SU-DHL-6 (cell line): ENCODE data around the gene ADD1.

ENCODE experiments used
- EZH2phosphoT487 ChIP-seq: fragments of 200-600 bp; sonication (generic), shearing (Covaris generic); conservative IDR thresholded peaks from 2 replicates; pipeline ENCODE4 v1.6.1; 2018; ENCODE audit warnings: mild to moderate bottlenecking, antibody characterized with exemption, low read length, moderate library complexity, mixed read lengths
- TF ChIP-seq, protein P1 (sequence below): fragments of 200-600 bp; sonication (generic); IDR thresholded peaks from one replicate; pipeline ENCODE4 v1.5.1; 2017; ENCODE audit warnings: antibody characterized with exemption, mild to moderate bottlenecking, low read length, moderate library complexity; ENCODE audit not compliant: insufficient read depth, poor library complexity, severe bottlenecking

DNA sequence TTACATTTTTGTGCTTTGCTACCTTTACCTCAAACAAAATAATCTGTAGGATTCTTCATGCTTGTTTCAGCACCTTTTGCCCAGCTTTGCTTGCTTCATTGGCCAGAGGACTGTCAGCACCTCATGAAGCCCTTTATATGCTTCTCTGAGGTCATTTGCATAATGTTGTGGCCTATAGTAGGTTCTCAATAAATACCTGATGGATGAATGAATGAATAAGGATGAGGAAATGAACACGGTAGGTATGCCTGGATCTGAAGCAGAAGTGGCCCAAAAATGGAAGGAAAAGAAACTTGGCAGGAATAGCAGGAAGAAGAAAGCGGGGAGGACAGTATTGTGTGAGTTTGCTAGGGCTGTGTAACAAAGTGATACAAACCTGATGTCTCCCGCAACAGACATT is 127.6 kb downstream of the ADD1 start:
- TF ChIP-seq, protein P1, sequence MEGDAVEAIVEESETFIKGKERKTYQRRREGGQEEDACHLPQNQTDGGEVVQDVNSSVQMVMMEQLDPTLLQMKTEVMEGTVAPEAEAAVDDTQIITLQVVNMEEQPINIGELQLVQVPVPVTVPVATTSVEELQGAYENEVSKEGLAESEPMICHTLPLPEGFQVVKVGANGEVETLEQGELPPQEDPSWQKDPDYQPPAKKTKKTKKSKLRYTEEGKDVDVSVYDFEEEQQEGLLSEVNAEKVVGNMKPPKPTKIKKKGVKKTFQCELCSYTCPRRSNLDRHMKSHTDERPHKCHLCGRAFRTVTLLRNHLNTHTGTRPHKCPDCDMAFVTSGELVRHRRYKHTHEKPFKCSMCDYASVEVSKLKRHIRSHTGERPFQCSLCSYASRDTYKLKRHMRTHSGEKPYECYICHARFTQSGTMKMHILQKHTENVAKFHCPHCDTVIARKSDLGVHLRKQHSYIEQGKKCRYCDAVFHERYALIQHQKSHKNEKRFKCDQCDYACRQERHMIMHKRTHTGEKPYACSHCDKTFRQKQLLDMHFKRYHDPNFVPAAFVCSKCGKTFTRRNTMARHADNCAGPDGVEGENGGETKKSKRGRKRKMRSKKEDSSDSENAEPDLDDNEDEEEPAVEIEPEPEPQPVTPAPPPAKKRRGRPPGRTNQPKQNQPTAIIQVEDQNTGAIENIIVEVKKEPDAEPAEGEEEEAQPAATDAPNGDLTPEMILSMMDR: no peak
- TF ChIP-seq EZH2phosphoT487: no peak
